Measurements from ENCODE around the gene SLC35F3.

SLC35F3 gene

DNA sequence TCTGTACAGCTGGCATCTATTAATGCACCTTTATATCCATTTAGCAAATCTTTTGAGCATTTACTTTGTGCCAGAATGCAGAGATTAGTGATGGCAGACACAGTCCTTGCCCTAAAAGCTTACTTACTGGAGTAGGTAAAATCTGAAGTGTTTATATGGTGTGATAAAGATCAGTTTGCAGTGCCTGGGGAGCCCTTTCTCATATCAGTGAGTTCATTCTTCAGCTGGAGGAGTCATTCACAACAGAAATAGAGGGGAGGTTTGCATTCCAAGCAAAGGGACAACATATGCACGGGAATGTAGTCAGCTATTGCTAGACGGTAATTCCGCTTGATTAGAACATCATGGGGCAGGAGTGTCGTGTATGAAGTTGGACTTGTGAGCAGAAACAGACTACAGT, 8.4 kb downstream of the SLC35F3 start:
- no peak for DNase-seq

DNA sequence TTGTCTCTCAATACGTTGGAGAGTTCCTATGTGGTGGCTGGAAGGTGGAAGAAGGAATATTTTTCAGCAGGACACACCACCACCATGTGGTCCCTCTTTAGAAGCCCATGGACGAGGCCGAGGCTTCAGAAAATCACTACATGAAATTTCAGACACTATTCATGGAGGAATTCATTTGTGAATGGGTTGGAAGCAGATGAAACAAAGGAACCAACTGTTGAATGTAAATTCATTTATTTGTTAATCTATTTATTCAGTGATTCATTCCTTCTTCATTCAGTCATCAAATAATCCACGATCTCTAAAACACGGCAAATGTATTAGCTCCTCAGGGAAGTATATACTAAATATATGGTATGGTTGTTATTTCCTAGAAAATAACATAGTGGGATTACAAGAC, 12.2 kb downstream of the SLC35F3 start:
- DNase-seq: no peak

DNA sequence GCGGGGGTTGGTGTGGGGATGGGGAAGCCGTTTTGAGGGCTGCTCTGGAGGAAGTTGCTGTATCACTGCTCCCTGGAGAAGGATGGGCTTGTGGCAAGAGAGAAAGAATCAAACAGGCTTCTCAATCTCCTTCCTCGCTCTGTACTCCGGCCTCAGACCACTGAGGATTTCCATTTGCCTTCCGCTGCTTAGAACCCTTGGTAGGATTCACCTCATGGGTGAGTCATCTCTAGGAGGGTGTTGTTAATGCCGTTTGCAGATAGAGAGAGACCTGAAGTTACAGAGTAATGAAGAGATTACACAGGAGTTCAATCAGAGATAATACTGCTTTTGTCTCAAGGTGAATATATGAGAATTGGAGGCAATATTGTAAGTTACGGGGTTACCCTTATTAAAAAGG, 15.3 kb downstream of the SLC35F3 start:
- DNase-seq: no peak

GRCh38 chr1:233928123-233928522, 23.6 kb downstream of the SLC35F3 start:
- DNase-seq: no peak

DNA sequence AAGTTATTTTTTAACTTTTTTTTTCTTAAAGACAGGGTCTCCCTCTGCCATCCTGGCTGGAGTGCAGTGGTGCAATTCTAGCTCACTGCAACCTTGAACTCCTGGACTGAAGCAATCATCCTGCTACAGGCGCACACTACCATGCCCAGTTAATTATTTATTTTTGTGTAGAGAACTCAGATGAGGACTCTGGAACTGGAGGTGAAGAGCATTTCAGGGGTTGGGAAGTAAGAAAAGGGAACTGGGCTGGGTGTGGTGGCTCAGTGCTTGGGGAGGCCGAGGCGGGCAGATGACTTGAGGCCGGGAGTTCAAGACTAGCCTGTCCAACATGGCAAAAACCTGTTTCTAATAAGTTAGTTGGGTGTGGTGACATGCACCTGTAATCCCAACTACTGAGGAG, 28.9 kb downstream of the SLC35F3 start:
- no peak for DNase-seq

DNA sequence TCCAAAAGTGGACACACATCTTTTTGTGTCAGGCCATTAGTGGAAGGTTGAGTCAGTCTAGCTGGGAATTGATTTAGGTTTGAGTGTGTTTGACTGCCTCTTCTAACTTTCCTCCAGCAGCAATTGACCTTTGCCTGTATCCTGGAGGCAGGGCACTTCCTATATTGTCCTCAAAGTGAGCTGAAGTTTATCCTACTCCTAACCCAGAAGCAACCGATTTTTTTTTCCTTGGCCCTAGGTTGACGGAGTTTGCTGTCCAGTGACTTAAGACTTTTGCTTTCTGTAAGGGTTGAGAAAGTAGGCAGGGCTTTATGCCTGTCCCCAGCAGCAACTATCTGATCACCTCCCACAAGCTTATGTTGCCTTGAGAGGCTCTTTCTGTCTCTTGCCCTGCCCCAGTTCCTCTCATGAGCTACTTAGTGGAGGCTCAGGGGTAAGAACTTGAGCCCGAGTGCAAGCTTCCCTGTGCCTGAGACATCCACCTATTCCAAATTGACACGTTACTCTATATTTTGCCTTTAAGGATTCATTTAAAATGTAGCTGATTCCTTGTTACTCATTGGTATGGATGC, 30.9 kb downstream of the SLC35F3 start:
- no peak for DNase-seq

GRCh38 chr1:233936422-233936821, 31.9 kb downstream of the SLC35F3 start:
- no peak for DNase-seq

DNA sequence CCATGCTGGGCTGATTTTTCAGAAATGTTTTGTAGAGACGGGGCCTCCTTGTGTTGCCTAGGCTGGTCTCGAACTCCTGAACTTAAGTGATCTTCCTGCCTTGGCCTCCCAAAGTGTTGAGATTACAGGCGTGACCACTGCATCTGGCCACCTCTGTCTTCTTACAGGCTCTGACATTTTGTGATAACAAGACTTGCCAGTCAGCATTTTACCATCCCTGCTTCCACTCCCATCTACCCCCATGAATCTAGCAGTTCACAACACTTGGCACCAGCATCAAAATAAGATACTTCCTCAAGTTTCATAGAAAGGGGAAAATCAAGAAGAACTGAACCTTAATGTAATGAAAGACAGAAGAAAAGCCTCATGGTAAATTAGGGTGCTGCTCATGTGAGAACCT, 32.4 kb downstream of the SLC35F3 start:
- DNase-seq: no peak

DNA sequence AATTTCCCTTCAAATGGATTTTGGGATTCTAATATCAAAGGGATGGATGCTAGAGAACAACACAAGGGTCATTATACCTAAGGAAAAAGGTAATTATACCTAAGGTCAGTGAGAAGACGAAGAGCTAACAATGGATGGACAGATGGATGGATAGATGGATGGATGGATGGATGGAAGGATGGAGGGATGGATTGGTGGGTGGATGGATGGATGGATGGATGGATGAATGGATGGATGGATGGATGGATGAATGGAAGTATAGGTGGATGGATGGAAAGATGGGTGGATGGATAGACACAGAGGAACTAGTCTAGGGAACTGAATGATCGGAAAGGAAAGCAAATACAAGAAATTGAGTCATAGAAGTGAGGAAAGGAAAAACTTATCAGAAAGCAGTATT, 34.0 kb downstream of the SLC35F3 start:
- DNase-seq: no peak

- DNase-seq: no peak
These were observed 35.0 kb downstream of the SLC35F3 start for GRCh38 chr1:233939451-233939850.

DNA sequence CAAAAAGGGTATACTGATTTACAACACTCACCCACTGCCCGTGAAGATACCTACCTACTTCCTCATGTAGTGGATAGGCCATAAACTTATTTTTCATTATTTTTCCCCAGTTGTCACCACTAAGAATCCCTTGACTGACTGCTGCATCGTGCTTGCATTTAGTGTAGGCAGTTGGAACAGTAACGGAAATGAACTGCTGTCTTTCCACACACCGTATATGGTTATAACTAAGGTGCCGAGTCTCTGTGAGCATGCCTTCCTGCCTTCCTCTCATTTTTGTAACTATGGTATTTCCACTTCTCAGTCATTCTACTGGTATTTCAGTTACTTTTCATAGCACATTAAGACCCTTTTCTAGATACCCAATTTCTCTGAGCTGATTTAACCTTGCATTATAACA, 36.4 kb downstream of the SLC35F3 start:
- no peak for DNase-seq

DNA sequence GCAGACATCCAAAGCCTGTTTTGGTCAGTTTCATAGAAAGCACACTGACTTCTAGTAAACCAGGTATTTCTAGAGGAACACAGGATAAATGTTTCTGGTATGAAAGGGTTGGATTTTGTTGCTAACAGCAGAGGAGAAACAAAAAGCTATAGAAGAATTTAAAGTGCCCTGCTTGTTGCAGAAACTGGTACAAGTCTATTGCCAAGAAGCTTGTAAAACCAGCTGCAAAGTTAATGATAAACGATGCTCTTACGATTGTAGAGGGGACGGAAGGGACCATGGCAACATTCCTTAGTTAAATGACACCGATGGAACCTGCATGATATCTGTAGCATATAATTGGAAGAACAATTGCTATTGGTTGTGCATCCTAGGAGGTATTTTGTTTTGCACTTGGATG, 40.1 kb downstream of the SLC35F3 start:
- DNase-seq: no peak

GRCh38 chr1:233945573-233945972, 41.1 kb downstream of the SLC35F3 start:
- no peak for DNase-seq

- no peak for DNase-seq
These were observed 41.5 kb downstream of the SLC35F3 start for GRCh38 chr1:233945979-233946378.

- DNase-seq: no peak
These were observed 42.2 kb downstream of the SLC35F3 start for GRCh38 chr1:233946724-233947123.

- DNase-seq: no peak
These were observed 47.3 kb downstream of the SLC35F3 start for GRCh38 chr1:233951804-233952203.

GRCh38 chr1:233957691-233958090, 53.2 kb downstream of the SLC35F3 start:
- DNase-seq: no peak

DNA sequence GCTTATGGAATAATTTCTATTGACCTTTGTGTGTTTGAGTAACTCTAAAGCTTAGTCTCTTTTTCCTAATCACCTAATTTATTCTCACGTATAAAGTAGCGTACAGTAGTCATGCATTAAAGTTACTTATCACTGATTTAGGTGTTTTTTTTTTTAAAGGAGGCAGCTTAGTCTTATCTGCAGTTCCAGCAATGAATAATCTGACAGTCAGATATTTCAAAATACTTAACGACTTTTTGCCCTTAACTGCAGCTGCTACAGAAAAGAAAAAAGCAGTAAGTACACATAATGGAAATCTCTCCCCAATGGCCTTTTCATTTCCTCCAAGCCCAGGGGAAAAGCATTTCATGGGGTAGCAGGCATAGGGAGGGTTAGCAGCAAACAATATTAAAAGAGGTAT, 54.6 kb downstream of the SLC35F3 start:
- no peak for DNase-seq

GRCh38 chr1:233959971-233960370, 55.5 kb downstream of the SLC35F3 start:
- DNase-seq: no peak

GRCh38 chr1:233960386-233960785, 55.9 kb downstream of the SLC35F3 start:
- DNase-seq: no peak

- no peak for DNase-seq
These were observed 58.4 kb downstream of the SLC35F3 start for GRCh38 chr1:233962878-233963277.

- DNase-seq: no peak
These were observed 61.4 kb downstream of the SLC35F3 start for GRCh38 chr1:233965856-233966255.

GRCh38 chr1:233971753-233972152, 67.3 kb downstream of the SLC35F3 start:
- no peak for DNase-seq

DNA sequence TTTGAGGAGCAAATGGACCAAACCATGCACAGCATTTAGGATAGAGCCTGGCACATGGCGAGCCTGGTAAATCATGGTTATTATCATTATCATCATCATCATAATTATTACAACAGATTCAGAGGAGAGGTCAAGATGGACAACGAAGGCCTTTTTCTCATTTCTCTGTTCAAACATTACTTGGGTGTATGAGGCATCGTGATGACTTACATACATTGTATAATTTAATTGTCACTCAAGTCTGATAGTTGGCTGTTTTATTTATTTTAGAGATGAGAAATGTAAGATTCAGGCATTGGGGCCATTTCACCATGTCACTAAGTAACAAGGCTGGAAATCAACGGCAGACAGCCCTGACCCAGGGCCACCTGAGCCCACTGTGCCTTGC, 68.1 kb downstream of the SLC35F3 start:
- no peak for DNase-seq

GRCh38 chr1:233972951-233973635, 68.6 kb downstream of the SLC35F3 start:
- DNase-seq: no peak

Data from activated CD4-positive, alpha-beta T cell treated with anti-CD3 and anti-CD28 coated beads for 4 hours (primary cell).